Measurements from ENCODE around the gene BIRC2.
"Not testable (repeated sequence)": the region's sequence is repeated elsewhere in the genome, so short reads cannot be mapped to it uniquely, and the experiment has no call there.

The BIRC2 gene

DNA sequence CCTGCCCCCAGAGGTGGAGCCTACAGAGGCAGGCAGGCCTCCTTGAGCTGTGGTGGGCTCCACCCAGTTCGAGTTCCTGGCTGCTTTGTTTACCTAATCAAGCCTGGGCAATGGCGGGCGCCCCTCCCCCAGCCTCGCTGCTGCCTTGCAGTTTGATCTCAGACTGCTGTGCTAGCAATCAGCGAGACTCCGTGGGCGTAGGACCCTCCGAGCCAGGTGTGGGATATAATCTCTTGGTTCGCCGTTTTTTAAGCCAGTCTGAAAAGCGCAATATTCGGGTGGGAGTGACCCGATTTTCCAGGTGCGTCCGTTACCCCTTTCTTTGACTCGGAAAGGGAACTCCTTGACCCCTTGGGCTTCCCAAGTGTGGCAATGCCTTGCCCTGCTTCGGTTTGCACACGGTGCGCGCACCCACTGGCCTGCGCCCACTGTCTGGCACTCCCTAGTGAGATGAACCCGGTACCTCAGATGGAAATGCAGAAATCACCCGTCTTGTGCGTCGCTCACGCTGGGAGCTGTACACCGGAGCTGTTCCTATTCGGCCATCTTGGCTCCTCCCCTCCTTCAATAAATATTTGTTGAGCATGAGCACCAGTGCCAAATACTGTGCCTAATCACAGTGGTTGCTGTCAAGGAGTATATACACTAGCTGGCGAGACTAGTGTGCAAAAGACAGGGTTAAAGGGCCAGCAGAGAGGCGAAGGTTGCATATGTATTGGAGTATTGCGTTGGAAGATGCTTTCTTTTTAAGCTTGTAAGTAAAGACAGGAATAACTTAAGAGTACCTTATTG, 27.8 kb downstream of the BIRC2 start:
- H3K9ac ChIP-seq (ENCODE audit: low read depth, low read length) = peak overlapping the region; percentile 79

DNA sequence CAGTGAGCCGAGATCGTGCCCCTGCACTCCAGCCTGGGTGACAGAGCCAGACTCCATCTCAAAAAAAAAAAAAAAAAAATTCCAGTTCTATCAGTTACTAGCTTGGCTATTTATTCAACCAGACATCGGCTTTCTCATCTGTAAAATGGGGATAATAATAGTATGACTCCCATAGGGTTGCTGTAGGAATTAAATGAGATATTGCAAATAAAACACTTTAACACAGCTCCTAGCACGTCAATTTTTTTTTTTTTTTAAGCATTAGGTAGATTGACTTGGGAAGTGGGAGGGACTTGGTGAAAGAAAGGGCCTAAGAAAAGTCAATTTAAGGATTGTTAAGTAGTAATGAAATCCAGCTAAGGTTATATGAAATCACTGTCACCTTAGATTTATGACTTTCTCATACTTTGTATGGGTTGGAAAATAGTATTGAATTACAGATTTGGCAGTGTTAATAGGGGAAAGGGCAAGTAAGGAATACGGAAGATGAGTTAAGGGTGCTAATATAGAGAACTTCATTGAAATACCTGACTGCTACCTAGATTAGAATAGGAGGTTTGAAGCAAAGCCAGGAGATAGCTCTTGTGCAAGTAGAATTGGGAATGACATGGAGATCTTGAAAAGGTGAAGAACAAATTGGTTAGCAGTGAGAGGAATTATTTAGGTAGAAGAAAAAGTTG, 28.8 kb downstream of the BIRC2 start:
- Histone ChIP-seq H3K9ac (ENCODE audit: low read depth, low read length) (no peak overlapping the region), H3K36me3 (ENCODE audit: insufficient read depth, low read length) (no peaks in the 10 kb centered on the region; the same call in 1 of the 2 replicates), H3K9me3 (ENCODE audit: control insufficient read depth, insufficient read depth, low read length) (no peaks in the 10 kb centered on the region), H3K4me1 (ENCODE audit: insufficient read depth, low read length) (no peaks in the 10 kb centered on the region)

More for the DNA sequence above, 27.8 kb downstream of the BIRC2 start:
- H3K36me3 ChIP-seq (ENCODE audit: insufficient read depth, low read length); H3K9me3 ChIP-seq (ENCODE audit: control insufficient read depth, insufficient read depth, low read length); H3K4me1 ChIP-seq (ENCODE audit: insufficient read depth, low read length): not testable (repeated sequence)

DNA sequence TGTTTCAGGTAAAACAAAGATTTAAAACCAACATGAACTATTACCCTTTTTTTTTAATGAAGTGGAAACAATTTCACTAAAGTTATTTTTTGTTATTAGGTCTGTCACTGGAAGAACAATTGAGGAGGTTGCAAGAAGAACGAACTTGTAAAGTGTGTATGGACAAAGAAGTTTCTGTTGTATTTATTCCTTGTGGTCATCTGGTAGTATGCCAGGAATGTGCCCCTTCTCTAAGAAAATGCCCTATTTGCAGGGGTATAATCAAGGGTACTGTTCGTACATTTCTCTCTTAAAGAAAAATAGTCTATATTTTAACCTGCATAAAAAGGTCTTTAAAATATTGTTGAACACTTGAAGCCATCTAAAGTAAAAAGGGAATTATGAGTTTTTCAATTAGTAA, 30.9 kb downstream of the BIRC2 start:
- H3K9me3 ChIP-seq (ENCODE audit: control insufficient read depth, insufficient read depth, low read length) = no peaks in the 10 kb centered on the region
- H3K9ac ChIP-seq (ENCODE audit: low read depth, low read length) = no peak overlapping the region
- H3K36me3 ChIP-seq (ENCODE audit: insufficient read depth, low read length) = no peaks in the 10 kb centered on the region; the same call in 1 of the 2 replicates
- no peaks in the 10 kb centered on the region for H3K4me1 ChIP-seq (ENCODE audit: insufficient read depth, low read length)

DNA sequence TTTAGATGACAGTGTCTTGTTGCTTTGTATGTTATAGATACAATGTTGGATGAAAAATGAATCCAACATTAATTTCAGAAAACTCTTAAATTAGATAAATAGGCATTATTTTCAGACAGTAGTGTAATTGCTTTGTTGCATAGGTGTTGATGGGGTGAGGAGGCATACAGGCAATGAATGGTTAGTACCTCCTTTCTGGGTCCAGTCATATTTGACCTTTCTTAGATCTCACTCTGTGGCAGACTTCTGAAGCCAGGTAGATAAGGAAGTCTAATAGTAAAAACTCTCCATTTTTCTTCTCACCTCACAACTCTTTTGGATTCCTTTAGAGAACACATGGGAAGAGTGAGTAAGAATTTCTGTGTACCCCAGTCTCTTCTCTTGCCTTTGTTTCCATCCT, 31.8 kb downstream of the BIRC2 start:
- Histone ChIP-seq H3K36me3 (ENCODE audit: insufficient read depth, low read length) (no peaks in the 10 kb centered on the region; the same call in 1 of the 2 replicates), H3K9ac (ENCODE audit: low read depth, low read length) (no peak overlapping the region), H3K9me3 (ENCODE audit: control insufficient read depth, insufficient read depth, low read length) (no peaks in the 10 kb centered on the region), H3K4me1 (ENCODE audit: insufficient read depth, low read length) (no peaks in the 10 kb centered on the region)

DNA sequence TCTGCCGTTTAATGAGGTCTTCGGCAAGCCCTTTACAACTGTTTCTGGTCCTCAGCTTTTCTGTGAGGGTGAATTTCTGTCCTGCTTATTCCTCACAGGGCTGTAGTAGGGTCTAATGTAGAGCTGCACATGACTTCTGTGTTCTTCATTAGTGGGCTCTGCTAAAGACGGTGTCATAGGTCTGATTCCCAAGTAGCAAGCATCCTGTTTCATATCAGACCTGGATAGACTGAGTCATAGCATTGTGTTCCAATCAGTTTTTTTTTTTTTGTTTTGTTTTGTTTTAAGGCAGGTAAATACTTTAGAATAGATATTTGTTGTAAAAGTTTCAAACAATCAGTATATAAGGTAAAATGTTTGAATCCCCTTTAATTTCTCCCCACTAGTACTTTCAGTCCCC, 35.4 kb downstream of the BIRC2 start:
- no peaks in the 10 kb centered on the region for H3K9me3 ChIP-seq (ENCODE audit: control insufficient read depth, insufficient read depth, low read length)
- peaks cover 4% of the 10 kb centered on the region for H3K36me3 ChIP-seq (ENCODE audit: insufficient read depth, low read length)
- H3K4me1 ChIP-seq (ENCODE audit: insufficient read depth, low read length) = no peaks in the 10 kb centered on the region
- H3K9ac ChIP-seq (ENCODE audit: low read depth, low read length) = no peak overlapping the region

DNA sequence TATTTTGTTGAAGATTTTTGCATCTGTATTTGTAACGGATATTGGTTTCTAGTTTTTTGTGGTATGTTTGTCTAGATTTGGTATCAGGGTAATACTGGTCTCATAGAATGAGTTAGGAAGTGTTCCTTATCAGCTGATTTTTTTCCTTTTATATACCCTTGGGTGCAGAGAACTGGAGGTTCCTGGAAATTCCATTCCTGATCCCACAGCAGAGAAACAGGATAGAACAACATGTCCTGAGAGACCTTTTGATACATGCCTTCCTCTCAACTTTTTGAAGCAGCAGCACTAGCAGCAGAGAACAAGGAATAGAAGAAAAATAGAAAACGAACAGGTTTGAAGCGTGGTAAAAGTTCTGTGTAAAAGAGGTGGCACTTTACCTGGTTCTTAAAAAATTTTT, 36.8 kb downstream of the BIRC2 start:
- H3K36me3 ChIP-seq (ENCODE audit: insufficient read depth, low read length) = peaks cover 4% of the 10 kb centered on the region
- no peak overlapping the region for H3K9ac ChIP-seq (ENCODE audit: low read depth, low read length)
- no peaks in the 10 kb centered on the region for H3K4me1 ChIP-seq (ENCODE audit: insufficient read depth, low read length)
- H3K9me3 ChIP-seq (ENCODE audit: control insufficient read depth, insufficient read depth, low read length) = no peaks in the 10 kb centered on the region

DNA sequence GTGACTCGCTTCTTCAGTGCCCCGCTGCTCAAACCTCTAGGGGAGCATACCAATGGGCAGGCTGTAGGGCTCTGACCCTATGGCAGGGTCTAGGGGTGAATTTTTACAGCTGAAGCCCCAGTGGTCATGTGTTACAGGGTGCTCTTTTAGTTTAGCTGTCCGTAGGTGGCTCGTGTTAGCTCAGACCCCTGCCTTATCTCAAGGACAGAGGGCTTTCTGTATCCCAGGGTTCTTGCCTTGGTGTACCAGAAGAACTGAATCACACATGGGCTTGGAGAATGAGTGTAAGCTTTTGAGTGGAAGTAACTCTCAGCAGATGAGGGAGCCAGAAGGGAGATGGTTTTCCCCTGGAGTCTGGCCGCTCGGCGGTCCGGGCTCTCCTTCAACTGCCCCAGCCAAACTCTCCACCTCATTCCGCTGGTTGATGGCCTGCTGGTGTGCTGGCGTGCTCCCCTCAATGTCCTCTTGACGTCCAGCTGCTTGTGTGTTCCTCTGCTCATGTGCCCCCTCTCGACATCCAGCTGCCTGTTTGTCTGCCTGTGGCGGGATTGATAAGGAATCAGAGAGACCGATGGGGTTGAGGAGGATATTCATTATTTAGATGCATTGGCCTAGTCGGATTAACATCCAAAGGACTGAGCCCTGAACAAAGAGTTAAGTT, 37.5 kb downstream of the BIRC2 start:
- H3K36me3 ChIP-seq (ENCODE audit: insufficient read depth, low read length) = peaks cover 4% of the 10 kb centered on the region
- H3K9ac ChIP-seq (ENCODE audit: low read depth, low read length) = no peak overlapping the region
- H3K9me3 ChIP-seq (ENCODE audit: control insufficient read depth, insufficient read depth, low read length) = no peaks in the 10 kb centered on the region
- H3K4me1 ChIP-seq (ENCODE audit: insufficient read depth, low read length) = no peaks in the 10 kb centered on the region

DNA sequence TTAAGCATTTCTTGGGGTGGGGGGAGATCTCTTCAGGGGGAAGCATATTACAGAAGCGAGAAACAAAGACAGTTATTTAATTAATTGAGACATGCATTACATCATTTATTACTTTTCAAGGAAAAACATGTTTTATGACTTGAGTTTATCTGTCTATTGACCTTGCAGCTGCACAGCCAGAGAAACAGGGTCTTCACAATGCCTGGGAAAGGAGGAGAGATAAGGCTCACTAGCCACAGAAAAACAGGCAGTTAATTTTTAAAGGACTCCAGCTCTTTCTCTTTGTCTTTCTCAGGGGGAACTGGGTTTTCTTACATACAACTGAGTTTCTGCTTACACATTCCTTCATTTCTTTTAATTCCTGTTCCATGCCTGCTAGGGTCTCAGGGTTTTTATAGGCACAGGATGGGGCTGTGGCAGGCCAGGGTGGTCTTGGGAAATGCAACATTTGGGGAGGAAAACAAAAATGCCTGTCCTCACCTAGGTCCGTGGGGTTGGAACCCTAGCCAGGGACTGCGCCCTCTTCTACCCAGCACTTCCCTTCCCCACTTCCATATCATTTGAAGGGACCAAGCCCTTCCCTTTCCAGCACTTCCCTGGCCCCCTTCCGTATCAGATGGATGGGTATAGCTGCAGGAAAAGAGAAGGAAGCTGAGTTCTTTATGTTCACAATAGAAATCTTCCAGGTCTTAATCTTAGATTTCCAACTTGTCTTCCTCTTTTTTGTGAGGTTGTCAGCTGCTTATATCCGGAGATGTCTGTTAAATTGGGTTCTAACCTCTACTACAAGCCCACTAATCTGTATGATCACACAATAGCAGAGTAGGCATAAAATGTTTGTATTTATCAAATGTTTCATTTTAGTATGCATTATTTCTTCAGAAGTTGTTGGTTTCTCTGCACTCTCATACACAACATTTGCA, 38.3 kb downstream of the BIRC2 start:
- Histone ChIP-seq H3K4me1 (ENCODE audit: insufficient read depth, low read length) (no peaks in the 10 kb centered on the region), H3K36me3 (ENCODE audit: insufficient read depth, low read length) (peaks cover 4% of the 10 kb centered on the region), H3K9me3 (ENCODE audit: control insufficient read depth, insufficient read depth, low read length) (no peaks in the 10 kb centered on the region), H3K9ac (ENCODE audit: low read depth, low read length) (no peak overlapping the region)

DNA sequence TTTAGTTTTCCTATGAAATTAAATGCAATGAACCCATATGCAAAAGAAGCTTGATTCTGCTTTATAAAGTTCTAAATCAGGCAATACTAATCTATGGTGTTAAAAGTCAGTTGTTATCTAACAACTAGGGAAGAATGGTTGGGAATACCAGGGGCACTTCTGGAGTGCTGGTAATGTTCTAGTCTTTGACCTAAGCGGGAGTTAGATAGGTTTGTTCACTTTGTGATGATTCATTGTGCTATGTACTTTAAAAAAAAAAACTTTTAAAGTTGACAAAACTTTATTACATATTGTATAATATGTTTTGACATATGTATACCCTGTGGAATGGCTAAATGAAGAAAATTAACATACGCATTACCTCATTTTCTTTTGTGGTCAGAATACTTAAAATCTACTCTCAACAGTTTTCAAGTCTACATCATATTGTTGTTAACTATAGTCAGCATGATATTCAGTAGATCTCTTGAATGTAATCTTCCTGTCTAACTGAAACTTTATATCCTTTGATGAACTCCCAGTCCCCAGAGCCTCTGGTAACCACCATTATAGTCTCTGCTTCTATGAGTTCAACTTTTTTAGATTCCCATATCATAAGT, 39.2 kb downstream of the BIRC2 start:
- H3K9me3 ChIP-seq (ENCODE audit: control insufficient read depth, insufficient read depth, low read length) = no peaks in the 10 kb centered on the region
- no peaks in the 10 kb centered on the region for H3K4me1 ChIP-seq (ENCODE audit: insufficient read depth, low read length)
- H3K9ac ChIP-seq (ENCODE audit: low read depth, low read length) = no peak overlapping the region
- peaks cover 4% of the 10 kb centered on the region; the same call in 1 of the 2 replicates for H3K36me3 ChIP-seq (ENCODE audit: insufficient read depth, low read length)

DNA sequence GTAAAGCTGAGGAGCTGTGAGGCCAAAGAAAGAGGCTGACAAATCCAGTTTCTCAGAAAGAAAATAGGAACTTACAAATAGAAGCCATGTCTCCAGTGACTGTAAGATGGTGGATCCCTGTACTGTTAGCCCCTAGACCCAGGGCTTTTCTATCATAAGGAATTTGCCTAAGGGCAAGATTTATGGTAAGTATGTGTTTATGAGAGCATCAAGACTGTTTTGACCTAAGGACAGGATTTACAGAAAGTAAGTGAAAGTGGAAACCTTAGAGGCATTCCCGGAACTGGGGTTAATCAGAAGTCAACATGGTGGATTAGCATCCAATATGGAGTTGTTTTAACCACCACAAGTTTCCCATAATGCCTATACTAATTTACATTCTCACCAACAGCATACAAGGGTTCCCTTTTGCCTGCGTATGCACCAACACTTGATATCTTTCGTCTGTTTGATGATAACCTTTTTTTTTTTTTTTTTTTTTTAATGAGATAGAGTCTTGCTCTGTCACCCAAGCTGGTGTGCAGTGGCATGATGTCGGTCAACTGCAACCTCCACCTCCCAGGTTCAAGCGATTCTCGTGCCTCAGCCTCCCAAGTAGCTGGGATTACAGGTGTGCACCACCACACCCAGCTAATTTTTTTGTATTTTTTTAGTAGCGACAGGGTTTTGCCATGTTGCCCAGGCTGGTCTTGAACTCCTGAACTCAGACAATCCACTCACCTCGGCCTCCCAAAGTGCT, 40.2 kb downstream of the BIRC2 start:
- no peaks in the 10 kb centered on the region for H3K4me1 ChIP-seq (ENCODE audit: insufficient read depth, low read length)
- no peaks in the 10 kb centered on the region for H3K9me3 ChIP-seq (ENCODE audit: control insufficient read depth, insufficient read depth, low read length)
- no peak overlapping the region for H3K9ac ChIP-seq (ENCODE audit: low read depth, low read length)
- H3K36me3 ChIP-seq (ENCODE audit: insufficient read depth, low read length) = peaks cover 4% of the 10 kb centered on the region; the same call in 1 of the 2 replicates

DNA sequence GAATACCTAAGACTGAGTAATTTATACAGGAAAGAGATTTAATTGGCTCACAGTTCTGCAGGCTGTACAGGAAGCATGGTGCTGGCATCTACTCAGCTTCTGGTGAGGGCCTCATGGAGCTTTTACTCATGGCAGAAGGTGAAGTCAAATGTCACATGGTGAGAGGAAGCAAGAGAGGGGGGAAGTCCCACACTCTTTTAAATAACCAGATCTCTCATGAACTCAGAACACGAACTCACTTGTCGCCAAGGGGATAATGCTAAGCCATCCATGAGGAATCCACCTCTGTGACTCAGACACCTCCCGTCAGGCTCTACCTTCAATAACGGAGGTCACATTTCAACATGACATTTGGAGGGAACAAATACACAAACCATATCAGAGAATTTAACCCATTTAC, 42.2 kb downstream of the BIRC2 start:
- Histone ChIP-seq H3K4me1 (ENCODE audit: insufficient read depth, low read length) (no peaks in the 10 kb centered on the region), H3K36me3 (ENCODE audit: insufficient read depth, low read length) (peaks cover 4% of the 10 kb centered on the region; the same call in 1 of the 2 replicates), H3K9me3 (ENCODE audit: control insufficient read depth, insufficient read depth, low read length) (no peaks in the 10 kb centered on the region), H3K9ac (ENCODE audit: low read depth, low read length) (no peak overlapping the region)

DNA sequence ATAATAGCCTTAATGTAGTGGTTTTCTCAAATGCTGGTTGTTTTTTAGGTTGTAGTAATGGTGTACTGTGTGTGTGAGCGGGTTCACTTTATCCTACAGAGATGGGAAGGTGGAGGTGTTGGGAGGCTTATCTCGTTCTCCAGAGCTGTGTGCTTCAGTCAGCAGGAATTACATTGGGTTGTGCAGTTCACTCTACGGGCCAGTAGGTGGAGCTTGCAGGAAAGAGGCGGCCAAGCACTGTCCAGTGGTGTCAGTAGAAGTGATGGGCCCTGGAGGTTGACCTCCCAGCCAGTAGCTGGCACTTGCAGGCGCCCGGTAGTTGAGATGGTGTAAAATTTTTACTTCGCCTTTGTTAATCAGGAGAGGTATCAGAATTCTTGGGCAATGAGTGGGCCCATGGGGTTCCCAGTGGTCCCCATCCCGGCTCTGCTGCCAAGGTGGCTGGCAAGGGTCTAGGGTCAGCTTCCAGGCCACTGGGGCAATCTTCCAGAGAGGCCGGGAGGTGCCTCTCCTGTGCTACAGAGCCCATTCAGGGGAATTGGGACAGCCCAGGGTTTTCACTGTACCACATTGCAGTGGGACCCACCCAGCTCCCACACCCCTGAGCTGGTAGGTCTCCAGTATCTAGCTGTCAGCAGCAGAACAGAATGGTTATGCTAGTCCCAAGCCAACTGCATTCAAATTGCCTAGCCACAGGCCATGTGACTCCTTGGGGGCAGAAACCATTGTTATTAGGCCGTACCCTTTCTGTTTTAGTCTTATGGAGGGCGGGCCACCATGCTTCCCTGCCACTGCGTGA, 43.9 kb downstream of the BIRC2 start:
- no peaks in the 10 kb centered on the region for H3K9me3 ChIP-seq (ENCODE audit: control insufficient read depth, insufficient read depth, low read length)
- H3K4me1 ChIP-seq (ENCODE audit: insufficient read depth, low read length) = no peaks in the 10 kb centered on the region
- H3K9ac ChIP-seq (ENCODE audit: low read depth, low read length) = no peak overlapping the region
- peaks cover 4% of the 10 kb centered on the region; the same call in 1 of the 2 replicates for H3K36me3 ChIP-seq (ENCODE audit: insufficient read depth, low read length)

All from ES-I3 (cell line).